CD14-positive monocyte (primary cell): ENCODE results near the gene NRN1. TPM values are rescaled to one million over a fixed set of nuclear protein-coding genes. Genes with fewer than 3 reads are reported as not detected.
A peak's percentile ranks its signal among the peaks of the same experiment; 100 is the strongest.

Experiments
- DNase-seq, 3 donors: peaks; one replicate each; pipeline ENCODE4 v3.0.0-alpha.2; 2011 to 2022
- H2AFZ ChIP-seq: 2 replicates; pipeline ENCODE4 v1.6.0; 2012; ENCODE audit warnings: mild to moderate bottlenecking, low read depth, low read length, inconsistent platforms; ENCODE audit not compliant: insufficient read depth, poor library complexity, severe bottlenecking
- H3K27ac ChIP-seq, 2 donors: 1 replicate in 1 of 2; 2 replicates in 1 of 2; pipeline ENCODE4 v1.5.1; 2012 to 2013; ENCODE audit warnings: low read length in 2 of 2, control low read depth in 1 of 2, inconsistent platforms in 1 of 2, low read depth in 1 of 2, mild to moderate bottlenecking in 1 of 2
- H3K27me3 ChIP-seq, 2 donors: one replicate each; pipeline versions ENCODE4 v1.6.0 to v1.6.1; 2011 to 2013; ENCODE audit warnings: low read length in 2 of 2; ENCODE audit not compliant: control insufficient read depth in 2 of 2, insufficient read depth in 2 of 2
- H3K36me3 ChIP-seq, 2 donors: replicated peaks in 1 of 2; 1 replicate in 1 of 2; 2 replicates in 1 of 2; pipeline versions ENCODE4 v1.5.1 to v1.6.1; 2012 to 2013; ENCODE audit warnings: low read length in 2 of 2, control low read depth in 1 of 2, inconsistent platforms in 1 of 2, mild to moderate bottlenecking in 1 of 2; ENCODE audit not compliant: insufficient read depth in 2 of 2, control insufficient read depth in 1 of 2
- H3K4me1 ChIP-seq, 2 donors: 1 replicate in 1 of 2; 2 replicates in 1 of 2; pipeline versions ENCODE4 v1.5.1 to v1.6.1; 2012 to 2013; ENCODE audit warnings: low read length in 2 of 2, control low read depth in 1 of 2, inconsistent platforms in 1 of 2, mild to moderate bottlenecking in 1 of 2, moderate library complexity in 1 of 2; ENCODE audit not compliant: insufficient read depth in 2 of 2, control insufficient read depth in 1 of 2
- H3K4me2 ChIP-seq: replicated peaks from 2 replicates; pipeline ENCODE3; 2012; ENCODE audit warnings: low read length, moderate library complexity, mild to moderate bottlenecking; ENCODE audit not compliant: poor library complexity, severe bottlenecking; ENCODE audit errors: extremely low read depth
- H3K4me3 ChIP-seq, 3 experiments: fragments of 200-600 bp in 1 of 3; sonication (generic) in 1 of 3; replicated peaks in 1 of 3; 1 replicate in 2 of 3; 2 replicates in 1 of 3; pipeline ENCODE4 v1.5.1; 2011 to 2013; ENCODE audit warnings: low read length in 3 of 3, mild to moderate bottlenecking in 3 of 3, control low read depth in 2 of 3, low read depth in 2 of 3, inconsistent platforms in 1 of 3, moderate library complexity in 1 of 3
- H3K79me2 ChIP-seq: 2 replicates; pipeline ENCODE4 v1.6.0; 2012; ENCODE audit warnings: mild to moderate bottlenecking, control low read depth, inconsistent platforms, low read length, moderate library complexity; ENCODE audit not compliant: insufficient read depth
- H3K9ac ChIP-seq: 2 replicates; pipeline ENCODE4 v1.6.0; 2017; ENCODE audit warnings: low read length, mild to moderate bottlenecking; ENCODE audit not compliant: insufficient read depth, poor library complexity, severe bottlenecking
- H3K9me3 ChIP-seq, 2 donors: replicated peaks in 1 of 2; 1 replicate in 1 of 2; 2 replicates in 1 of 2; pipeline versions ENCODE4 v1.5.1 to v1.6.1; 2012 to 2013; ENCODE audit warnings: low read length in 2 of 2, control low read depth in 1 of 2; ENCODE audit not compliant: control insufficient read depth in 1 of 2, insufficient read depth in 1 of 2
- H4K20me1 ChIP-seq: 2 replicates; pipeline ENCODE4 v1.6.0; 2012; ENCODE audit warnings: mild to moderate bottlenecking, low read length, control low read depth, moderate library complexity; ENCODE audit not compliant: insufficient read depth
- H3K27ac Mint-ChIP-seq, 7 donors: one replicate each; pipeline ENCODE4 v1.8.0; 2020; ENCODE audit warnings: mild to moderate bottlenecking in 7 of 7, mixed read lengths in 7 of 7, moderate library complexity in 6 of 7, inconsistent platforms in 2 of 7
- H3K27me3 Mint-ChIP-seq, 3 donors: one replicate each; pipeline ENCODE4 v1.8.0; 2021 to 2022; ENCODE audit warnings: low read depth in 3 of 3, mild to moderate bottlenecking in 3 of 3, mixed read lengths in 3 of 3, moderate library complexity in 3 of 3, inconsistent platforms in 1 of 3
- H3K36me3 Mint-ChIP-seq, 2 donors: one replicate each; pipeline ENCODE4 v1.8.0; 2020; ENCODE audit warnings: mixed read lengths in 2 of 2, inconsistent platforms in 1 of 2, mild to moderate bottlenecking in 1 of 2
- H3K4me1 Mint-ChIP-seq: one replicate; pipeline ENCODE4 v1.8.0; 2020; ENCODE audit warnings: mild to moderate bottlenecking, mixed read lengths
- H3K4me3 Mint-ChIP-seq, 2 donors: one replicate each; pipeline ENCODE4 v1.8.0; 2020; ENCODE audit warnings: mild to moderate bottlenecking in 2 of 2, mixed read lengths in 2 of 2, moderate library complexity in 1 of 2
- H3K9me3 Mint-ChIP-seq, 7 donors: one replicate each; pipeline ENCODE4 v1.8.0; 2020 to 2022; ENCODE audit warnings: mixed read lengths in 7 of 7, mild to moderate bottlenecking in 6 of 7, moderate library complexity in 6 of 7, inconsistent platforms in 2 of 7
- WGBS: methylation state at CpG from one replicate; pipeline ENCODE4 v1.1.5; 2013; ENCODE audit warnings: missing lambda C conversion rate; ENCODE audit not compliant: insufficient coverage; 5-methylcytosine and 5-hydroxymethylcytosine counted together
- intact Hi-C, 2 donors: fragments of 100-400 bp; cut with micrococcal nuclease; formaldehyde crosslinking; loops; one replicate each; pipeline versions ENCODE4 v1.15.0 to v1.15.1; 2023
- polyA plus RNA-seq, 3 donors: library from polyadenylated mRNA; depleted of rRNA in 1 of 3; unstranded in 2 of 3; stranded (reverse) in 1 of 3; fragments of 300-500 nt in 2 of 3; fragments of >200 nt in 1 of 3; fragmentation: Illumina TruSeq in 2 of 3; gene quantifications; 1 replicate in 2 of 3; 2 replicates in 1 of 3; pipeline ENCODE4 v1.2.3, GENCODE V29; 2012 to 2021
- TF ChIP-seq, protein P1 (sequence below): fragments of 200-600 bp; IDR thresholded peaks from one replicate; pipeline ENCODE4 v1.8.0; 2022; ENCODE audit warnings: antibody characterized with exemption, mild to moderate bottlenecking

The NRN1 gene
- polyA plus RNA-seq, 3 donors: 0.08 TPM; not detected in 2

DNA sequence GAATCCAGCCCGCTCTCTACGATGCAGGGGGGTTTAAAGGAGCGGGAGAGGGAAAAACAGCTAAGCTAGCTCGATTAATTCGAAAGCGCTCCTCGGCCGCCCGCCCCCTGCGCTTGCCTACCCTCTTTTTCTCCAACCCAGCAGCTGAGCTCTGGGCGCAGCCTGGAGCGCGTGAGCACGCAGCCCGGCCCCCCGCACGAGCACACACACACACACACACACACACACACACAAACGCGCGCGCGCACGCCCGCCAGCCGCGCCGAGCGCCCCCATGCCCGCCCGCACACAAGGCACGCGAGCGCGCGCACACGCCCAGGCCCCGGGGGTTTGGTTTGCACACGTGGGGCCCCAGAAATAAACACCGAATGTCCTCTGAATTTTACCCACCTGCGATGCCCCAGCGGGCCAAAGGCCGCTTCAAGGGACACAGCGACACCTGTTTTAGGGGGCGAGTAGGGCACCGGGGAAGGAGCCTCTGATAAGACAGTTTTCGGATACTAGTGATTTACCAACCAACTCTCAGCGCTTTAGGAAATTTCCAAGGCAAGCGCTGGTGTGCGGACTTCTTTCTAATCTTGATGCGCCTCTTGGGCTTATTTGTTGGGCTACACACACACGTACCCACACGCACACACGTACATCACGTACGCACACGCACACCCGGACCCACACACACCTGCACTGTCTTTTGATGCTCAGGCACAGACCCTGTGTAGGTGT lies 802 bp upstream of the NRN1 start:
- peaks cover 8 to 57% (median 42%) of the 10 kb centered on the region in 7 donors for H3K9me3 Mint-ChIP-seq
- peaks cover 51 to 63% of the 10 kb centered on the region in 2 donors for H3K4me1 ChIP-seq
- H3K4me3 Mint-ChIP-seq: peak overlapping the region; percentile 71 to 97
- H3K4me1 Mint-ChIP-seq: peaks cover 61% of the 10 kb centered on the region
- no peaks in the 10 kb centered on the region for H4K20me1 ChIP-seq
- TF ChIP-seq, protein P1, sequence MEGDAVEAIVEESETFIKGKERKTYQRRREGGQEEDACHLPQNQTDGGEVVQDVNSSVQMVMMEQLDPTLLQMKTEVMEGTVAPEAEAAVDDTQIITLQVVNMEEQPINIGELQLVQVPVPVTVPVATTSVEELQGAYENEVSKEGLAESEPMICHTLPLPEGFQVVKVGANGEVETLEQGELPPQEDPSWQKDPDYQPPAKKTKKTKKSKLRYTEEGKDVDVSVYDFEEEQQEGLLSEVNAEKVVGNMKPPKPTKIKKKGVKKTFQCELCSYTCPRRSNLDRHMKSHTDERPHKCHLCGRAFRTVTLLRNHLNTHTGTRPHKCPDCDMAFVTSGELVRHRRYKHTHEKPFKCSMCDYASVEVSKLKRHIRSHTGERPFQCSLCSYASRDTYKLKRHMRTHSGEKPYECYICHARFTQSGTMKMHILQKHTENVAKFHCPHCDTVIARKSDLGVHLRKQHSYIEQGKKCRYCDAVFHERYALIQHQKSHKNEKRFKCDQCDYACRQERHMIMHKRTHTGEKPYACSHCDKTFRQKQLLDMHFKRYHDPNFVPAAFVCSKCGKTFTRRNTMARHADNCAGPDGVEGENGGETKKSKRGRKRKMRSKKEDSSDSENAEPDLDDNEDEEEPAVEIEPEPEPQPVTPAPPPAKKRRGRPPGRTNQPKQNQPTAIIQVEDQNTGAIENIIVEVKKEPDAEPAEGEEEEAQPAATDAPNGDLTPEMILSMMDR: peak; percentile 19
- H3K36me3 ChIP-seq: no peaks in the 10 kb centered on the region
- H3K79me2 ChIP-seq: no peaks in the 10 kb centered on the region
- 4% methylated on average over 48 of the region's 57 CpGs for WGBS
- H3K4me2 ChIP-seq: peak overlapping the region; percentile 76
- H3K4me3 ChIP-seq: peak overlapping the region; percentile 2 to 74 (median 17)
- no peak overlapping the region for H3K9ac ChIP-seq
- DNase-seq: no peak
- peaks cover 16 to 29% of the 10 kb centered on the region in 2 donors for H3K36me3 Mint-ChIP-seq
- H3K9me3 ChIP-seq: peaks cover 18 to 42% of the 10 kb centered on the region in 2 donors
- no peak overlapping the region for H3K27ac Mint-ChIP-seq
- no peak overlapping the region for H3K27ac ChIP-seq
- peaks cover 83 to 99% of the 10 kb centered on the region in 2 donors for H3K27me3 ChIP-seq
- intact Hi-C loops: loop anchor here in 1 of 2 donors (10.0 kb wide), 1 partner anchor 1233 kb away; the partner anchor contains the start of gene CDYL
- peak overlapping the region; percentile 39 for H2AFZ ChIP-seq
- H3K27me3 Mint-ChIP-seq: peaks cover 90 to 96% (median 92%) of the 10 kb centered on the region in 3 donors

DNA sequence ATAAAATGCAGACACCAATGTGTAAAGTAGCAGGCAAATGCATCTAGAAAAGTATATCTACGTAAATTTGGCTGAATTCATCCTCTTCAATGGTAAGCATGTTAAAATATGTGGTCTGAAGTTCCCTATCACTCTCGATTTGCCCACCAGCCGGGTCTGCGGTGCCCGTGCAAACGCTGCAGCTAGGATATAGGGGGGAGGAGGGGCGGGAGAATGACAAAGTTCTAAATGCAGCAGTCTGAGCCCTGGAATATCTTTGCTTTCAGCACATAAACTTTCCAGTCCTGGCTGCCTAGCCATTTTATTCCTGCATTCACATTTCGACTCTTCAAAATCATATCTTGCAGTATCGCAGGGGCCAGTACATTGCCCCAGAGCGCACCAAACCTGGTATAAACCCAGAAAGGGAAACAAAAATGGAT lies 708 bp downstream of the NRN1 start:
- no peak overlapping the region for H3K4me3 ChIP-seq
- Mint-ChIP-seq H3K27me3 (peaks cover 91 to 98% (median 94%) of the 10 kb centered on the region in 3 donors), H3K4me1 (peaks cover 74% of the 10 kb centered on the region), H3K27ac (no peak overlapping the region), H3K4me3 (peak overlapping the region in 1 of 2 donors; percentile 97), H3K9me3 (peaks cover 8 to 71% (median 51%) of the 10 kb centered on the region in 7 donors), H3K36me3 (peaks cover 16 to 33% of the 10 kb centered on the region in 2 donors)
- H3K4me1 ChIP-seq: peaks cover 60 to 71% of the 10 kb centered on the region in 2 donors
- TF ChIP-seq, protein P1: no peak
- no peaks in the 10 kb centered on the region for H3K79me2 ChIP-seq
- H3K4me2 ChIP-seq: peak overlapping the region; percentile 76
- H3K27me3 ChIP-seq: peaks cover 85 to 99% of the 10 kb centered on the region in 2 donors
- intact Hi-C loops: loop anchor here in 1 of 2 donors (10.0 kb wide), 1 partner anchor 1231 kb away; the partner anchor contains the start of gene CDYL
- H3K27ac ChIP-seq: no peak overlapping the region
- H3K9ac ChIP-seq: no peak overlapping the region
- no peaks in the 10 kb centered on the region for H4K20me1 ChIP-seq
- 4% methylated on average over 3 of the region's 10 CpGs for WGBS
- no peak for DNase-seq
- no peak overlapping the region for H2AFZ ChIP-seq
- H3K9me3 ChIP-seq: peaks cover 25 to 58% of the 10 kb centered on the region in 2 donors
- H3K36me3 ChIP-seq: no peaks in the 10 kb centered on the region
